Calu3 (cell line): Measurements from ENCODE around the gene PRL. TPM values are rescaled to one million over a fixed set of nuclear protein-coding genes. Genes with fewer than 3 reads are reported as not detected.

Source experiments
- BruUV-seq: library from RNA; stranded (reverse); fragments of 400-500 nt; replicated peaks from 2 replicates; lab custom pipeline; 2021; lab: Mats Ljungman, UMichigan
- CTCF ChIA-PET: fragments of 300-600 bp; sonication (Branson Sonifier 250); formaldehyde crosslinking; loops from one replicate; lab custom pipeline; 2022; ENCODE audit warnings: antibody characterized with exemption; lab: Charles Lee
- DNase-seq: peaks from one replicate; pipeline ENCODE4 v3.0.0; 2022
- H3K27ac Mint-ChIP-seq: one replicate; pipeline ENCODE4 v1.8.0; 2022; ENCODE audit warnings: mixed read lengths; ENCODE audit not compliant: unreplicated experiment
- H3K27me3 Mint-ChIP-seq: one replicate; pipeline ENCODE4 v1.8.0; 2022; ENCODE audit warnings: mixed read lengths; ENCODE audit not compliant: unreplicated experiment
- H3K36me3 Mint-ChIP-seq: one replicate; pipeline ENCODE4 v1.8.0; 2022; ENCODE audit warnings: mild to moderate bottlenecking, moderate library complexity, mixed read lengths; ENCODE audit not compliant: insufficient read depth, unreplicated experiment
- H3K4me1 Mint-ChIP-seq: one replicate; pipeline ENCODE4 v1.8.0; 2022; ENCODE audit warnings: mild to moderate bottlenecking, low read depth, mixed read lengths; ENCODE audit not compliant: unreplicated experiment
- H3K4me3 Mint-ChIP-seq: one replicate; pipeline ENCODE4 v1.8.0; 2022; ENCODE audit warnings: mild to moderate bottlenecking, low read depth, moderate library complexity, mixed read lengths; ENCODE audit not compliant: unreplicated experiment
- H3K9me3 Mint-ChIP-seq: one replicate; pipeline ENCODE4 v1.8.0; 2022; ENCODE audit warnings: low read depth, mixed read lengths; ENCODE audit not compliant: unreplicated experiment
- intact Hi-C: fragments of 100-400 bp; cut with micrococcal nuclease; formaldehyde crosslinking; loops from one replicate; pipeline ENCODE4 v1.10.0; 2022; ENCODE audit not compliant: unreplicated experiment
- total RNA-seq: library from RNA; stranded (reverse); gene quantifications from 2 replicates; pipeline ENCODE4 v1.2.3, GENCODE V29; 2022
- TF ChIP-seq, protein P1 (sequence below): fragments of 200-600 bp; IDR thresholded peaks from one replicate; pipeline ENCODE4 v1.8.0; 2022; ENCODE audit warnings: antibody characterized with exemption; ENCODE audit not compliant: unreplicated experiment

The PRL gene
- total RNA-seq, 1 experiment from 2014 or later = not detected

DNA sequence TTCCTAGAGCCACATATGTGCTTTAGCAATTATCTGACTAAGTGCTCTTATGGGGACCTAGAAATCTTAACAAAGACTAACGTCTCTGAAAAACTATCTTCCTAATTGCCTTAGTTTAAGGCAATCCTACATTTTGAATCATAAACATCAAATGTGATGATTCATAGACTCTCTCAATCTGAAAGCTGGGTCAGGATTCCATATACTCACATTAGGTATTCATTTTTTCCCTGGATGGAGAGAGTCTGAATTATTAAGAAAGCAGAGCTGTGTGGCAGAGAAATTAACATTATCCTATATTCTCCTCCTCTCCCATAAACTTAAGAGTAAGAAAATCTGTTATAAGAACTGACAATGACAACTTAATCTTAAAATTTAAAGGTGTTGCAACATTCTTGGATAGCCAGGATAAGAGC lies 1.6 kb upstream of the PRL start:
- Mint-ChIP-seq H3K4me3 (no peak overlapping the region), H3K27me3 (no peaks in the 10 kb centered on the region), H3K27ac (no peak overlapping the region), H3K36me3 (no peaks in the 10 kb centered on the region), H3K4me1 (no peaks in the 10 kb centered on the region), H3K9me3 (no peaks in the 10 kb centered on the region)
- no peak for DNase-seq
- CTCF ChIA-PET = no interaction called here
- TF ChIP-seq, protein P1, sequence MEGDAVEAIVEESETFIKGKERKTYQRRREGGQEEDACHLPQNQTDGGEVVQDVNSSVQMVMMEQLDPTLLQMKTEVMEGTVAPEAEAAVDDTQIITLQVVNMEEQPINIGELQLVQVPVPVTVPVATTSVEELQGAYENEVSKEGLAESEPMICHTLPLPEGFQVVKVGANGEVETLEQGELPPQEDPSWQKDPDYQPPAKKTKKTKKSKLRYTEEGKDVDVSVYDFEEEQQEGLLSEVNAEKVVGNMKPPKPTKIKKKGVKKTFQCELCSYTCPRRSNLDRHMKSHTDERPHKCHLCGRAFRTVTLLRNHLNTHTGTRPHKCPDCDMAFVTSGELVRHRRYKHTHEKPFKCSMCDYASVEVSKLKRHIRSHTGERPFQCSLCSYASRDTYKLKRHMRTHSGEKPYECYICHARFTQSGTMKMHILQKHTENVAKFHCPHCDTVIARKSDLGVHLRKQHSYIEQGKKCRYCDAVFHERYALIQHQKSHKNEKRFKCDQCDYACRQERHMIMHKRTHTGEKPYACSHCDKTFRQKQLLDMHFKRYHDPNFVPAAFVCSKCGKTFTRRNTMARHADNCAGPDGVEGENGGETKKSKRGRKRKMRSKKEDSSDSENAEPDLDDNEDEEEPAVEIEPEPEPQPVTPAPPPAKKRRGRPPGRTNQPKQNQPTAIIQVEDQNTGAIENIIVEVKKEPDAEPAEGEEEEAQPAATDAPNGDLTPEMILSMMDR = no peak
- no TSS peak for BruUV-seq
- intact Hi-C loops = no loop called here

DNA sequence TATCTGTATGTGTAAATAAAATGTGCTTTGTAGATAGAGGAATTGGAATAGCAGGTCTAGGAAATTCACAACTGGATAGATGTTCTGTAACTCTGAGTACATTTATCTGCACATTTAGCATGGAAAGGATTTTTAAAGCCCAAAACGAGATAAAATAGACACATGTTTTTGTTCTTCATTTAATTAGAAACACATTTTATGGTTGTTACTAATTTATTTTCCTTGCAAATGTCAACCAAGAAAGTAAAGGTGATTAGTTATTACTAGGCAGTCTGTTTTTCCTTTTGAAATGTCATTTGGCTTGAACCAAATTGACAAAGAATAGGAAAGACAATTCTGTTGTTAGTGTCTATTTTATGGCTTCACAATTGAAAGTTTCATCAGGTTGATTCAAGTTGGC lies 769 bp downstream of the PRL start:
- intact Hi-C loops = no loop called here

DNA sequence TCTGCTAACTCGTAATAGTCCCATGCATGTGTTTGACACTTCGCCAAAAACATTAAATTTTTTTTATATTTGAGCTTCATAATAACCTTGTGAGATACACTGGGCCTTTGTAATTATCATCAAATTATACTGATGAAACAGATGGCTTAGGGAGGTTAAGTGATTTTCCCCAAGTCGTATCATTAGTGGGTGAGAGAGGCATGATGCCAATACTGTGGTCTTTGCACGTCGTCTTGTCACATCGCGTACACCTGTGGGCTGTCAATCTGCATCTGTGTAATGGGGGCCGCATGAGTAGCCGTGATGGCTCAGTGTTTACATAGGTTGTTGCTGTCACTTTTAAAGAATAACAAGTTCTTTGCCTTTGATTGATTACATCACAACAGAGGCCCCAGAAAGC lies 1.7 kb downstream of the PRL start:
- TF ChIP-seq, protein P1 = no peak
- CTCF ChIA-PET = interaction anchor here (0.7 kb wide), 1 partner anchor 55 kb away, joined by 3 read pairs; no protein-coding TSS in a partner anchor
- no peak for DNase-seq
- intact Hi-C loops = no loop called here
- no peak overlapping the region for H3K27ac Mint-ChIP-seq
- no peak overlapping the region for H3K4me3 Mint-ChIP-seq
- H3K9me3 Mint-ChIP-seq = peaks cover 3% of the 10 kb centered on the region
- H3K27me3 Mint-ChIP-seq = no peaks in the 10 kb centered on the region
- BruUV-seq = no TSS peak
- H3K36me3 Mint-ChIP-seq = no peaks in the 10 kb centered on the region
- H3K4me1 Mint-ChIP-seq = no peaks in the 10 kb centered on the region

More for the DNA sequence above, 769 bp downstream of the PRL start:
- Mint-ChIP-seq H3K4me1 (no peaks in the 10 kb centered on the region), H3K36me3 (no peaks in the 10 kb centered on the region), H3K27ac (no peak overlapping the region), H3K27me3 (no peaks in the 10 kb centered on the region), H3K9me3 (peaks cover 3% of the 10 kb centered on the region), H3K4me3 (no peak overlapping the region)
- no TSS peak for BruUV-seq
- CTCF ChIA-PET = interaction anchor here (0.7 kb wide), 1 partner anchor 54 kb away, joined by 3 read pairs; no protein-coding TSS in a partner anchor
- no peak for DNase-seq
- TF ChIP-seq, protein P1 = no peak

DNA sequence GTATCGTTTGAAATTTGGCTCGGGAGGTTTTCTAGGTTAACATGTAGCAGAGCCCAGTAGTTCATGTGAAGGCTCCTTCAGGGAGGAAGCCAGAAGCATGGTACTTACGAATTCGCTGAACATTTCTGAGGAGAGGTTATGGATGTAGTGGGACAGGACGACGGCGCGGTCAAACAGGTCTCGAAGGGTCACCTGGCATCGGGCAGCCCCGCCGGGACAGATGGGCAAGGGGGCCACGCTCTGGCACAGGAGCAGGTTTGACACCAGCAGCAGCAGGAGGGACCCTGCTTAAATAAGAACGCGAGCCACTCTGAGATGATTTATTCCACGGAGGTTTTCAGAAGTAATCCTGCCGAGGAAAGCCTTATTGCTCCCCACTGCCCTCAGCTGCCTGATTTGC lies 2.5 kb downstream of the PRL start:
- BruUV-seq = no TSS peak
- CTCF ChIA-PET = no interaction called here
- TF ChIP-seq, protein P1 = no peak
- intact Hi-C loops = no loop called here
- Mint-ChIP-seq H3K4me3 (no peak overlapping the region), H3K27ac (no peak overlapping the region), H3K4me1 (no peaks in the 10 kb centered on the region), H3K9me3 (peaks cover 3% of the 10 kb centered on the region), H3K27me3 (no peaks in the 10 kb centered on the region), H3K36me3 (no peaks in the 10 kb centered on the region)
- DNase-seq = no peak
